Endothelial cell of umbilical vein (primary cell): ENCODE data around the gene OTOS. TPM values are rescaled to one million over a fixed set of nuclear protein-coding genes. Genes with fewer than 3 reads are reported as not detected.

ENCODE experiments used
- BruUV-seq: library from RNA; stranded (reverse); fragments of 400-500 nt; replicated peaks from 2 replicates; lab custom pipeline; 2021; lab: Mats Ljungman, UMichigan
- CTCF ChIA-PET: fragments of 300-600, 350-600 bp; sonication (Branson Sonifier 250); formaldehyde crosslinking; loops from one replicate; lab custom pipeline; 2021; ENCODE audit warnings: antibody characterized with exemption, inconsistent platforms; lab: Charles Lee
- POLR2A ChIA-PET: fragments of 300-600, 350-600 bp; sonication (Branson Sonifier 250); formaldehyde crosslinking; loops from one replicate; lab custom pipeline; 2021; ENCODE audit warnings: antibody characterized with exemption, inconsistent platforms; lab: Charles Lee
- DNase-seq: peaks from one replicate; pipeline ENCODE4 v3.0.0-alpha.2; 2011; ENCODE audit warnings: low read depth, low spot score
- FAIRE-seq: peaks from 2 replicates; lab custom pipeline; 2011; peaks lifted over from hg19 to GRCh38; lab: Jason Lieb, UNC
- H2AFZ ChIP-seq: 2 replicates; pipeline ENCODE4 v1.6.0; 2012; ENCODE audit warnings: low read depth, low read length, control low read depth, inconsistent platforms
- H3K27ac ChIP-seq: 2 replicates; pipeline ENCODE4 v1.5.1; 2011; ENCODE audit warnings: low read depth, mild to moderate bottlenecking, control low read depth, low read length, moderate library complexity; ENCODE audit not compliant: insufficient read depth
- H3K27me3 ChIP-seq, 2 experiments: 2 replicates each; pipeline versions ENCODE4 v1.6.0 to v1.6.1; 2011; ENCODE audit warnings: low read length in 2 of 2, mixed read lengths in 1 of 2; ENCODE audit not compliant: control insufficient read depth in 2 of 2, insufficient read depth in 2 of 2
- H3K36me3 ChIP-seq, 2 experiments: 2 replicates in 1 of 2; 3 replicates in 1 of 2; pipeline ENCODE4 v1.5.1; 2011; ENCODE audit warnings: low read length in 2 of 2, mild to moderate bottlenecking in 1 of 2, moderate library complexity in 1 of 2; ENCODE audit not compliant: control insufficient read depth in 2 of 2, insufficient read depth in 2 of 2; ENCODE audit errors: extremely low read depth in 1 of 2
- H3K4me1 ChIP-seq: 3 replicates; pipeline ENCODE4 v1.5.1; 2011; ENCODE audit warnings: mild to moderate bottlenecking, low read length; ENCODE audit not compliant: control insufficient read depth, insufficient read depth; ENCODE audit errors: extremely low read depth
- H3K4me2 ChIP-seq: 2 replicates; pipeline ENCODE4 v1.6.1; 2011; ENCODE audit warnings: low read length, control low read depth, mixed read lengths; ENCODE audit not compliant: insufficient read depth
- H3K4me3 ChIP-seq, 3 experiments: fragments of 200-600 bp in 1 of 3; sonication (generic), shearing (Covaris generic) in 1 of 3; replicated peaks in 1 of 3; 2 replicates each; pipeline ENCODE4 v1.5.1; 2011 to 2016; ENCODE audit warnings: control low read depth in 3 of 3, low read length in 3 of 3, mild to moderate bottlenecking in 2 of 3, inconsistent platforms in 1 of 3, low read depth in 1 of 3, moderate library complexity in 1 of 3; ENCODE audit not compliant: insufficient read depth in 1 of 3
- H3K79me2 ChIP-seq: 2 replicates; pipeline ENCODE4 v1.6.0; 2012; ENCODE audit warnings: low read length, inconsistent platforms; ENCODE audit not compliant: control insufficient read depth, insufficient read depth
- H3K9ac ChIP-seq: replicated peaks from 2 replicates; pipeline ENCODE3; 2011; ENCODE audit warnings: low read length, control low read depth; ENCODE audit not compliant: insufficient read depth; ENCODE audit errors: extremely low read depth
- H3K9me1 ChIP-seq: replicated peaks from 3 replicates; pipeline ENCODE4 v1.6.0; 2011; ENCODE audit warnings: mild to moderate bottlenecking, low read length; ENCODE audit not compliant: control insufficient read depth, insufficient read depth; ENCODE audit errors: extremely low read depth
- H3K9me3 ChIP-seq: replicated peaks from 2 replicates; pipeline ENCODE4 v1.5.1; 2012; ENCODE audit warnings: low read length, inconsistent platforms; ENCODE audit not compliant: control insufficient read depth, insufficient read depth
- H4K20me1 ChIP-seq: replicated peaks from 2 replicates; pipeline ENCODE3; 2011; ENCODE audit warnings: mild to moderate bottlenecking, low read length; ENCODE audit not compliant: control insufficient read depth, insufficient read depth; ENCODE audit errors: extremely low read depth
- CTCF ChIP-seq, 2 donors: IDR thresholded peaks; 1 replicate in 1 of 2; 2 replicates in 1 of 2; pipeline ENCODE4 v1.5.1; 2011; ENCODE audit warnings: low read length in 2 of 2, mild to moderate bottlenecking in 2 of 2, moderate library complexity in 2 of 2, control low read depth in 1 of 2, inconsistent platforms in 1 of 2, low read depth in 1 of 2; ENCODE audit not compliant: insufficient read depth in 1 of 2; ENCODE audit errors: extremely low read depth in 1 of 2
- EZH2 ChIP-seq: IDR thresholded peaks from 2 replicates; pipeline ENCODE4 v1.6.1; 2012; ENCODE audit warnings: borderline replicate concordance, low read depth, mild to moderate bottlenecking, moderate library complexity, low read length, inconsistent platforms; ENCODE audit not compliant: severe bottlenecking
- FOS ChIP-seq: IDR thresholded peaks from 2 replicates; pipeline ENCODE4 v1.6.1; 2011; ENCODE audit warnings: mild to moderate bottlenecking, low read length, moderate library complexity, borderline replicate concordance; ENCODE audit not compliant: insufficient read depth
- GATA2 ChIP-seq: IDR thresholded peaks from 2 replicates; pipeline ENCODE4 v1.7.0; 2011; ENCODE audit warnings: low read depth, mild to moderate bottlenecking, moderate library complexity, mixed read lengths, low read length; ENCODE audit not compliant: insufficient read length, insufficient read depth
- JUN ChIP-seq: IDR thresholded peaks from 2 replicates; pipeline ENCODE4 v1.6.1; 2011; ENCODE audit warnings: borderline replicate concordance, low read depth; ENCODE audit not compliant: insufficient read length, insufficient read depth
- MAX ChIP-seq: IDR thresholded peaks from 2 replicates; pipeline ENCODE4 v1.6.1; 2011; ENCODE audit not compliant: insufficient read depth, insufficient read length
- MYC ChIP-seq: IDR thresholded peaks from one replicate; pipeline ENCODE4 v1.6.1; 2011; ENCODE audit warnings: mild to moderate bottlenecking, low read depth, low read length
- POLR2A ChIP-seq: IDR thresholded peaks from 2 replicates; pipeline ENCODE4 v1.6.1; 2012; ENCODE audit warnings: low read depth, mild to moderate bottlenecking, control low read depth, low read length
- POLR2AphosphoS5 ChIP-seq: IDR thresholded peaks from 2 replicates; pipeline ENCODE4 v1.6.1; 2012; ENCODE audit warnings: low read depth, mild to moderate bottlenecking, control low read depth, low read length, moderate library complexity; ENCODE audit not compliant: insufficient read depth
- dilution Hi-C: fragments of 300-500 bp; cut with MboI; formaldehyde crosslinking; loops from one replicate; pipeline ENCODE4 v1.15.0; 2019; ENCODE audit warnings: low sequenced_read_pairs; ENCODE audit not compliant: extremely low pct_ligation_motif_present
- intact Hi-C: fragments of 100-400 bp; cut with micrococcal nuclease; formaldehyde crosslinking; loops from one replicate; pipeline ENCODE4 v1.10.0; 2022
- polyA plus RNA-seq, 4 experiments: library from polyadenylated mRNA; depleted of rRNA in 3 of 4; stranded (reverse) in 3 of 4; unstranded in 1 of 4; fragments of >200 nt; gene quantifications; 2 replicates each; pipeline versions ENCODE4 v1.2.1 to v1.2.3, GENCODE V29; 2011 to 2012; ENCODE audit warnings: missing spikeins in 1 of 4
- total RNA-seq: library from RNA; stranded (reverse); gene quantifications from 2 replicates; pipeline ENCODE4 v1.2.3, GENCODE V29; 2021

The OTOS gene
- total and polyA plus RNA-seq, 2 donors (not counting 3 experiments of a cell fraction or from before 2014, with no cell fraction given), result not detected

- no peak for DNase-seq
- H3K9ac ChIP-seq, result no peak overlapping the region
- no TSS peak for BruUV-seq
- H3K36me3 ChIP-seq, result peaks cover 4 to 14% of the 10 kb centered on the region in 2 experiments
- dilution Hi-C loops, result no loop called here
- no peaks in the 10 kb centered on the region for H3K9me3 ChIP-seq
- intact Hi-C loops, result no loop called here
- no peaks in the 10 kb centered on the region for H4K20me1 ChIP-seq
- H2AFZ ChIP-seq, result no peak overlapping the region
- H3K27me3 ChIP-seq, result no peaks in the 10 kb centered on the region
- H3K4me2 ChIP-seq, result no peak overlapping the region
- no peak for TF ChIP-seq EZH2
- no peak for TF ChIP-seq POLR2A
- no peak for TF ChIP-seq CTCF (IDR thresholded peaks at IDR 0.05; ENCODE audit: extremely low read depth in 1 of 2, insufficient read depth in 1 of 2, low read depth in 1 of 2, low read length in 2 of 2)
- no peak for TF ChIP-seq FOS
- TF ChIP-seq MAX, result no peak
- no peak for TF ChIP-seq POLR2AphosphoS5
- no peak for TF ChIP-seq JUN
- TF ChIP-seq GATA2, result no peak
- no peak for TF ChIP-seq MYC
- no peaks in the 10 kb centered on the region for H3K9me1 ChIP-seq
- H3K4me1 ChIP-seq, result no peaks in the 10 kb centered on the region
- POLR2A ChIA-PET, result no interaction called here
- no peak overlapping the region for H3K27ac ChIP-seq
- FAIRE-seq, result no peak
- no peak overlapping the region for H3K4me3 ChIP-seq
- no peaks in the 10 kb centered on the region for H3K79me2 ChIP-seq
- CTCF ChIA-PET, result no interaction called here
Measured at GRCh38 chr2:240123821-240124650, 16.4 kb downstream of the OTOS start.
